Stimulated activated CD4-positive, alpha-beta T cell treated with anti-CD3 and anti-CD28 coated beads, TNF-alpha, amount 100 ng/mL, for 1 hour (primary cell): ENCODE data around the gene SLC18A2.
"Not testable (repeated sequence)": the region's sequence is repeated elsewhere in the genome, so short reads cannot be mapped to it uniquely, and the experiment has no call there.

ENCODE experiments used
- DNase-seq, 3 donors: peaks; one replicate each; pipeline ENCODE4 v3.0.0-alpha.2; 2020; ENCODE audit warnings: low read depth in 3 of 3, low spot score in 1 of 3

SLC18A2 gene

DNA sequence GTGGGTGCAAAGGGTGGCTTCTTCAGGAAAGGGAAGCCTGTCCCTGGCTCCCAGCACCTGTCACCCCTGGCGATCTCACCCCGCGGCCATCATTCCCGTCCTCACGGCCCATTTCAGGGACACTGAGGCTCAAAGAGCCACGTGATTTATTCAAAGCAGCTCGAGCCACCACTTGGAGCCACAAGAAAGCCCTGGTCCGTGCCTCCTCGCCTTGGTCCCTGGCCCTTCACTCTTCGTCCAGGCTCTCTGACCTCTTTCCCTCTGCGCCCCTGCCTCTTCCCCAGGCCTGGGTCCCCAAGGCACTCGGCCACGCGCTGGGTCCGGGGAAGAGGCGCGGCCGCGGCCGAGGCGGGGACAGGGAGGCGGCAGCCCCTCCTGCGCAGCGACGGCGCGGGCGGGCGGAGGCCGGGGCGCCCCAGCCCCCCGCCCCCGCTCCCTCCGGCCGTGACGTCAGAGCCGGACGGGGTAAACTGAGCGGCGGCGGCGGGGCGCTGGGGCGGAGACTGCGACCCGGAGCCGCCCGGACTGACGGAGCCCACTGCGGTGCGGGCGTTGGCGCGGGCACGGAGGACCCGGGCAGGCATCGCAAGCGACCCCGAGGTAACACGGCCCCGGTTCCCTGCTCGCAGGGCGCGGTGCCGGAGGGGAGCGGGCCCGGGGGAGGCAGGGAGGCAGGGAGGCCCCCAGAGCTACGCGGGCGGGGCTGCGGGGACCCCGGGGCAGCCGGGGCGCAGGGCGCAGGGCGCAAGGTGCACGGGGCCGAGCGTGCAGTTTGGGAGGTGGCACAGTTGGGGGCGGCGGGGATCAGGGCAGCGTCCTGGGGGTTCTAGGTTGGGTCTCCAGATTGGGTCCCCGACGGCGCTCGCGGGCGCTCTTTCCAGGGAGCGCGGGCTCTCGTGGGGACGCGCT, at the start of gene SLC18A2:
SLC18A2 (plus strand) TSS at position 494 of the 909 bp plus-strand sequence. CDS start 580 bp downstream, outside the sequence.
- DNase-seq = no peak

DNA sequence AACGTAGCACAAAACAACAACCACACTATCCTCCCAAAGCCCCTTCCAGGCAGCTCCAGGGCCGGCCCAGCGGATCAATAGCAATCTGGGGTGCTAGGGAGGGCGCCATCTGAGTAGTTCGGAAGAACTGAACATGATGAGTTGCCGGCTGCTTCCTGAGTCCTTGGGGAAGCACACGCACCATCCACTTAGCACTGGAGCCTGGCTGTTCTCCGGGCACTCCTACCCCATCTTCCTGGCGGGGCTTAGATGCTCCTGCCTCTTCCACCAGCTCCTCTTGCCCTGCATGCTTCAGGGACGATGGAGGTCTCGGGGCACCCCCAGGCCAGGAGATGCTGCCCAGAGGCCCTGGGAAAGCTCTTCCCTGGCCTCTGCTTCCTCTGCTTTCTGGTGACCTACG, 43.7 kb upstream of the SLC18A2 start, which contains the start of gene KCNK18:
KCNK18 (plus strand) TSS at position 301 of the 400 bp plus-strand sequence; CDS start at position 301, 0 bp downstream.
- no peak for DNase-seq

DNA sequence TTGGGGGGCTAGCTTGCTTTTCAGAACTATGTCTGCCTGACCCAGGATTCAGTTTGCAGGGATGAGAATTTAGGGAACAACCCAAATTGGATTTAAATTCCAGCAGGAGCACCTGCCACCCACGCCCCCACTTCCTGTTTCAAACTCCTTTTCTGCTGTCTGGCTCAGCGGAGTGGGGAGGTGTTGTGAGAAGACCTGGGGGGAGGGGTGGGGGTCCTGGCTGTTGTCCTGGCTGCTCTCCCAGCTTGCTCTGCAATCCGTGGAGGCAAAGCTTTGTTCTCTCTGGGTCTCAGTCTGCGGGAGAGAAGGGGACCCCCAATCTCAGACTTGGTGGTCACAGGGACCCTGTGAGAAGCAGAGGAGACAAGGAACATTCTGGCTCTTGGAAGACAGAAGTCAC, 42.8 kb upstream of the SLC18A2 start:
- DNase-seq = no peak

GRCh38 chr10:117201826-117202225, 39.1 kb upstream of the SLC18A2 start:
- no peak for DNase-seq

DNA sequence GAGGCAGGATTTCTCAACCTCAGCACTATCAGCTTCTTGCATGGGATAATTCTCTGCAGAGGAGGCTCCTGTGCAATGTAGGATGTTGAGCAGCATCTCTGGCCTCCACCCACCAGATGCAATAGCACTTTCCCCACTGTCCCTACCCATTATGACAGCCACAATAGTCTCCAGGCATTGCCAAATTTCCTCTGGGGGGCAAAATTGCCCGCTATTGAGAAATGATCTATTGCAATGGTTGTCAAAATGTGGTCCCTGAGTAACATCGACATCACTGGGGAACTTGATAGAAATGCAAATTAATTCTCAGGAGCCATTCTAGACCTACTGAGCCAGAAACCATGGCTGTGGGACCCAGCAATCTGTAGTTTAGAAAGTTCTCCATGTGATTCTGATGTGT, 36.6 kb upstream of the SLC18A2 start:
- DNase-seq = no peak

- DNase-seq = no peak
These were observed 28.7 kb upstream of the SLC18A2 start for GRCh38 chr10:117212176-117212575.

- DNase-seq = no peak
These were observed 26.5 kb upstream of the SLC18A2 start for GRCh38 chr10:117214401-117214800.

- DNase-seq = no peak
These were observed 25.8 kb upstream of the SLC18A2 start for GRCh38 chr10:117215079-117215478.

DNA sequence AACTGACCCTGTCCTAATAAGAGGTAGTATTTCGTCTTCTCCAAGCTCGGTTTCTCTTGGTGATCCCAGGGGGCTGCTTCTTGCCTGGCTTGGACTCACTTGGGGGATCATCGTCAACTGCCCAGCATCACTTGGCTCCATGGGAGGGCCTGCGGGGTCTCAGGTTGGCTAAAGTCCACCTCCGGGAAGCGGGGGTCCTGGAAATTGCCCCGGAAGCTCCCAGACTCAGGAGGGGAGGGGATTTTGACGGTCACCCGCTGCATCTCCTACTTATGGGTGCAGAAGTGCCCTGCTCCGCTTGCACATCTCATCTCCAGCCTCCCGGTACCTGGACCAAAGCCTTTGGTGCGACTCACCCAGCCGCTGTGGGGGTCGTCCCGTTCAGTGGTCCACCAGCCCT, 24.9 kb upstream of the SLC18A2 start:
- DNase-seq = no peak

DNA sequence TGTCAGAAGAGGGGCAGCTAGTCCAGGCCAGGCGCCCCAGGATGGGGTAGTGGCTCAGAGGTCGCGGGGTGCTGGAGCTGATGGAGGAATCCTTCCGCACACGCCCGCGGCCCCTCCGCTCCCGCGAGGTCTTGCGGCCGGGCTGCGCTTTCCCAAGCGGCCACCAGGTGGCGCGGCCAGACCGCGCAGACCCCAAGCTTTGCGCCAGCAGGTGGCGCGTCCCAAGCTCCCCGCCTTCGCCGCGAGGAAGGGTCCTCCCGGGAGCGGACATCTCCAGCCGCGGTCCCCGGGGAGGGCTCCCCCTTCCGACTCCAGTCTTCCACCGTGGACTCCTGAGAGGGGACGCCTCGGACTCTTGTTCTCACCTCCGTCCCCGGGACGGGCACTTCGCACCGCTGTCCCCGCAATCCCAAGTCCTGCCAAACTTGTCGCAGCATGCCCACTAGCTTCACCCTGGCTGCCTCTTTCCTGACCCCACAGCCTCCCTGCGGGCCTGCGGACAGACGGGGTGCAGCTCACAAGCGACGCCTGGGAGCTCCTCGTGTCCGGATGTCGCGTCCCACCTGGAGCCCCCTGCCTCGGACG, 24.2 kb upstream of the SLC18A2 start:
- DNase-seq = peak; percentile 24 to 67 (median 36)

- DNase-seq = no peak
These were observed 23.6 kb upstream of the SLC18A2 start for GRCh38 chr10:117217196-117217761.

- DNase-seq = no peak
These were observed 22.3 kb upstream of the SLC18A2 start for GRCh38 chr10:117218654-117219053.

DNA sequence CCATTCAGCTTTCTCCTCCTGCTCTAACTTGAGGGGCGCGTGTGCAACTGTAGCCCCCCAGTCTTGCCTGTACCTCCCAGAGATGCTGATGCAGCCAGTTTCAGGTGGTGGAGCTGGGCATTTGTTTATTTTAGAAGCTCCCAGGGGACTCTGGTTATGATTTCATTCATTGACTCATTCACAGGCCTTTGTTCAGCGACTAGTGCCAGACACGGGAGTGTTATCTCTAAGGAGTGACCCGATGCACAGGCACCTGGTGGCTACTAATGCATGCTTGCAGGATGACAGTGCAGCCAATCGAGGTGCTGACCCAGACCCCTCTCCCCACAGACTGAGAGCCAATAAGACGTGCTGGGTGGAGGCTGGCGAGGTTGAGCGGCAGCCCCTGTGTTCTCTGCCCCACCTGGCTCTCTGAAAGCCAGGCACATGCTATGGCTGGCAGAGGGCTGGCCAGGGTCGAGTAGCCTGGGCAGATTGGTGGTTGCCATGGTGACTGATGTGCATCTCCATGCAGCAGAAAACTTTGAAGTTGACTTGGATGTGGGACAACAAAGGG, 19.7 kb upstream of the SLC18A2 start:
- DNase-seq = no peak

DNA sequence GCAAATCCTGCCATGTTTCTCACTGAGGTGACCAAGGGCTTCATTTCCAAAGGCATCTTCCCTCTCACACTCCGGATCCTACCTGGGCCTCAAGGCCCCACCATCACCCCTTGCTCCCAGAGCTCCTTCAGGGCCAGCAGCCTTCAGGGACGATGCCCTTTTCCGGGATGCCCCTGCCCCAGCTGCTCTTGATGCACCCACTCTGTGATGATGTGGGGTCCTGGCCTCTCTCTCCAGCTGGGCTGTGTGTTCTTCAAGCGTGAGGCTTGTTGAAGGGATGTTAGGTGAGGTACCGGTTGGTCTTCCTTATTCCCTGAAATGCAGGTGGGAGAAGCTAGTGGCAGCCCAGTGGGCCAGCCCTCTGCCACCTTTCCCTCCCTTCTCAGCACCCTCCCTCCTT, 18.4 kb upstream of the SLC18A2 start:
- DNase-seq = no peak

DNA sequence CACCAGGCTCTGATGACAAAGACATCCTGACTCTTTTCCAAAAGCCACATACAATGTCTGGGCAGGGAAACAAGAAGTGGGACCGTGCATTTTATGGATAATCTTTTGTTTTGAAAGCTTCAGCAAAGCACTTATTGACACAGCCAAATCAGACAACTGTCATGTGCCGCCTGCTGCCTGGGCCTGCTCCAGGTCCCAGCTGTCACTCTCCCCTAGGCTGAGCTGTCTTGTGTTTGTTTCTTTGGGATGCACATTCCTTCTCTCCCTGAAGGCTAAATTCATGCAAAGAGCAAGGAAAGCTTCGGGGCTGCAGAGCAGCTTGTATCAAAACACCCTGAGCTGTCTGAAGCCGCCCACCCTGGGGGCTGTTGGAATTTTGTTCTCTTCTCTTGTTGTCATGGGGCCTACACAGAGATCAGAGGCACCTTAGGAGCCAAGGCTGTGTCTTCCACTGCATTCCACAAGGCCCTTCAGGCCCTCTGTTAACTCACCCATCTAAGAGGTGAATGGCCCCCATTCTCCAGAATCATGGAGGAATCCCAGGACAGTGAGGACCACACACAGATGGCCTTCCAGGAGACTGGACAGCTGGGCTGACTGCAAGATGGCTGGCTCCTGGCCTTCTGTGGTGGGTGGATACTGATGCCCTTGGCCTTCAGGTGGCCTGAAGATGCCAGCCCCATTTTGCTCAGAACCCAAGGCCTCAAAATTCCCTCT, 17.8 kb upstream of the SLC18A2 start:
- DNase-seq = no peak

DNA sequence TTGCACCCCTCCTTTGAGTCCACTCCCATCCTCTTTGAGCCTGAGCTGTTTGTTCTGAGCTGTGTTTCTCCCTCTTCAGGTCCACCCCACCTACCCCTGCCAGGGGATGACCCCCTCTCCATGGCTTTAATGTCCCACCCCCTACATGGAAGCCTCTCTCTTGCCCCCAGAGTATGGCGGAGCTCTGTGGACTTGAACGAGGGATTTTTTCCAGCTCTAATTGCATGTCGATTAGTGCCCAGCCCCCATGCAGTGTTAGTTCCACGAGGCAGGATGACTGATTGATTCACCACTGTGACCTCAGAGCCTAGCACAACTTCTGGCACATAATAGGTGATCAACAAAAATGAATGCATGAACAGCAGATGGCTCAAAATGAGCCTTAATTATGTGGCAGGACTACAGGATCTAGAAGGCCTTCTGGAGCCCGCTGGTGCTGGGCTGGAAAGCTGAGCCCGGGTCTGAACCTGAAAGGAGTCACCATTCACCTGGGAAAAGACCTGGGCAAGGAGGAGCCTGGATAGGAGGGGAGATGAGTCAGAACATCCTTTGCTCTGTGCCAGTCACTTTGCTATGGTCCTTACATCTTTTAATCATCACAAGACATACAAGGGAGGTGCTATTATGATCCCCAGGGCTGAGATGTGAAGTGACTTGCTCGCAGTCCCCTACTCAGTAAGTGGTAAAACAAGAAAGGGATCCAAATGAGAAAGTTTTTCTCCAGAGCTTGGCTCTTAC, 17.1 kb upstream of the SLC18A2 start:
- DNase-seq = no peak

GRCh38 chr10:117224881-117225280, 16.0 kb upstream of the SLC18A2 start:
- no peak for DNase-seq

GRCh38 chr10:117226813-117227451, 14.0 kb upstream of the SLC18A2 start:
- DNase-seq = no peak

- no peak for DNase-seq
These were observed 12.7 kb upstream of the SLC18A2 start for GRCh38 chr10:117228210-117228609.

- DNase-seq = not testable (repeated sequence)
These were observed 10.8 kb upstream of the SLC18A2 start for GRCh38 chr10:117230107-117230506.
